Stimulated activated CD4-positive, alpha-beta T cell treated with anti-CD3 and anti-CD28 coated beads, Interleukin-1b, Interleukin-23, amount 100 ng/mL, for 1 hour (primary cell): ENCODE measurements around the gene DEPP1.

ENCODE experiments used
- DNase-seq, 2 donors: peaks; one replicate each; pipeline ENCODE4 v3.0.0-alpha.2; 2020; ENCODE audit warnings: low read depth in 2 of 2

The DEPP1 gene

DNA sequence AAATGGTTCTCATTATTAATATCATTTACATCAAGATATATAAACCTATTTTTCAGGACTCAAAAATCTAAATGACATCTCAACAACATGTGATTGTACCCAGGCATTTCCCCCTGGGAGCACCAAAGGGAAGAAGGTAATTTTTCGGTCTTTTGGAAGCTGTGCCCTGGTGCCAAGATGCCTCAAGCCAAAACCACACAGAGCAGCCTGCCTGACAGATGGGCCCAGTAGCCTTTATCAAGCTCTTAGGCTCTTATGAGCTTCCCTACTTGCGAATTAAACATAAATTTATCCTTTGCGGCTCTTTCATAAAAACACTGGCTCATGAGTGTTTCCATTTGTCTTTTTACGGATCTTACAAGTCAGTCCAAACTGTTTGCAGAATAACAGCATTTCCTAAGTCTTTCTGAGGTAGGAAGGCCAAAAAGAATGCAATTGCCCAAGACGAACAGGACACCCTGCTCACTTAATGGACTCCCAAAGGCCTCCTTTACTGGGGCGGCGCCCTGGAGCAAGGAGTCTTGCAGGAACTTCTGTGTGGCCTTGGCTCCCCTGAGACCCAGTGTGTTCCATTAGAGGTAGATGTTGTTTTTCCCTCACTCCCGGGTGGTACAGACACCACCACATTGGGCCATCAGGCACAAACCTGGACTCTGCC is 23.1 kb downstream of the DEPP1 start:
- no peak for DNase-seq

GRCh38 chr10:44954962-44955361 is 23.6 kb downstream of the DEPP1 start:
- DNase-seq, result no peak

- no peak for DNase-seq
Measured at GRCh38 chr10:44954042-44954441, 24.6 kb downstream of the DEPP1 start.

- no peak for DNase-seq
Measured at GRCh38 chr10:44952779-44953231, 25.8 kb downstream of the DEPP1 start.

DNA sequence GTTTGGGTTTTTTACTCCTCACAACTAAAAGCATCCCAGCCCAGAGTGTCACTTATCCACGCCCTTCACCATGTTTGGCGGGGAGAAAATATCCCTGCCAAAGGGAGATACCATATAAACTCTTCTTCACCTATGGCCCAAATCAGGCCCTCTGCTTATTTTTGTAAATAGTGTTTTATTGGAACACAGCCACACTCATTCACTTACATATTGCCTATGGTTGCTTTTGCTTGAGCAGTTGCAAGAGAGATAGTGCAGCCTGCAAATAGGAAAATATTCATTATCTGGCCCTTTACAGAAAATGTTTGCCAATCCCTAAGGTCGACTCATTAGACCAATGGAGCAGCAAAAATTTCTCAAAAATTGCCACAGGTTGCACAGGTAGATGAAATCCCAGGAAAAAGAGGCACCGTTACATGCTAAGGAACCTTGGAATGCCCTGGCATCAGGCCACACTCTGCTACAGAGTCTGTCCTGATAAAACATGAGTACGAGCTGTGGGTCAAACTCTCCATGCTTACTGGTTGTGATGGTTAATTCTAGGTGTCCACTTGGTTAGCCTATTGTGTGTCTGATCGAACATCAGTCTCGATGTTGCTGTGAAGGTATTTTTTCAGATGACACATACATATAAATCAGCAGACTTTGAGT is 26.9 kb downstream of the DEPP1 start:
- DNase-seq, result no peak

DNA sequence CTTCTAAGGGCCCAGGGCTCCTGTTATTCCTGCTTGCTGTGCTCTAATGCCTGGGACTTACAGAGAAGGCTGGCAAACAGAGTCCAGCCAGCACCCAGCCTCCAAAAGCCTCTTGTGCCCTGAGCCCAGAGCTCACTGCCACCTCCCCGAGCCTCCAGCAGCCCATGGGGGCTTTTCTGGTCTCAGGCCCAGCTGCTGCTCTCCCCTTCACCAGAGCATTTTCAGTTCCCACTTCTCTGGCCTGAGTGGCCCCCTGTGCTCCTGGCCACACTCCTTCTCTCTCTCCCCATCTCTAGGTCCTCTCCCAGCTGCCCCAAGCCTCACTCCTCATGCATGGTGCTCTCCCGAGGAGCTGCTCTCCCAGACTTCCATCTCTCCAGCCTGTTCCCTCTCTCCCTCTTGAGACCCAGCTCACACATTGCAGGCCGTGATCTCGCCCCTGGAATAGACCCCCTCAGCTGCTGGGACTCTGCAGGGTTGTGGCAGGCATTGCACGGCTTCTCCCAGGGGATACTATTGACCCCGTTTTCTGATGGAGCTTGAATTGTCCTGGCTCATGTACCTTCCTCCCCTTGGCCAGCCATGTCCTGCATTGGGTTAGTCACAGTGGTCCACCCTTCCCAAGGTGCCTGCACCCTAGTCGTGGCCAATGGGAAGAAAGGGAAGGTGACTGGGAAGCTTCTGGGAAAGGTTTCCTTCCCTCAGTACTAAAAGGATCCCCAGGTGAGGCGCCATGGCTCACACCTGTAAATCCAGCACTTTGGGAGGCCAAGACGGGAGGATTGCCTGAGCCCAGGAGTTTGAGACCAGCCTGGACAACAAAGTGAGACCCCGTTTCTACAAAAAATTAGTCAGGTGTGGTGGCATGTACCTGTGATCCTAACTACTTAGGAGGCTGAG is 28.0 kb downstream of the DEPP1 start:
- DNase-seq, result no peak

DNA sequence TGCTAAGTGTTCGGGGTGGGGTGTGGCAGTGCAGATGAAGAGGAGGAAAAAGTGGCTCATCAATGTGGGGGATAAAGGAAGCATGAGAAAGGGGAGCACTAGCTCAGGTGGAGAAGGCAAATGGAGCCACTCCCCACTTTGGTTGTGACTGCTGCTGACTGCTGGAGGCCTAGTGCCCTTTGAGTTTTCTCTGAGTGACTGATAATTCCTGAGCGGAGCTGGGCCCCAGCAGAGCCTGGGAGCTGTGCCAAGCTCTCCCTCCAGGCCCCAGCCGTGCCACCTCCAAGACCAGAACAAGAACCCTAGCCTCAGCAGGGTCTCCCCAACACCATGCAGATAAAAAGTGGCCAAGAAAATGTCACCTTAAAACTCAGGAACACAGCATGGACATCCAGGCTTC is 28.7 kb downstream of the DEPP1 start:
- no peak for DNase-seq

DNA sequence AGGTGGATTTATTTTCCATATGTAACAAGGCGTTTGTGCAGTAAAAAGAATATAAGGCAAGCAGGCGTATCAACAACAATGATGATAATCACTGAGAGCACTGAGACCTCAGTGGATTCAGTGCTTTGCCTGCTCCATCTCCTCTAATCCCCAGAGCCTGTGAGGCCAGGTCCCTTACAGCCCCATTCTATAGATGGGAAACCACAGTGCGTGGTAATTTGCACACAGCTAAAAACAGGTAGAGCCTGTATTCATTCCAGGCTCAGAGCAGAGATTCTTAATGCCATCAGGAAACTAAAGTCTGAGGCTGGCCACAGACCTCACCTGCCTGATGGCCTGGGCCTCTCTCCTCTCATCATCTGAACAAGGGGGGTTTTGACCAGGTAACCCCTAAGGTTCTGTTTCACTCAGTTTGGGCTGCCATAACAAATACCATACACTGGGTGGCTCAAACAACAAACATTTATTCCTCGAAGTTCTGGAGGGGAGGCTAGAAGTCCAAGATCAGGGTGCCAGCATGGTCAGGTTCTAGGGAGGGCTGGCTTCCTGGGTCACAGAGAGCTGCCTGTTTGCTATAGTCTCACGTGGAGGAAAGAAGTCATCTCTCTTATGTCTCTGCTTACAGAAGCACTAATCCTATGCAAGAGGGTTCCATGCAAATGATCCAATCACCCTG is 29.3 kb downstream of the DEPP1 start:
- DNase-seq, result no peak

GRCh38 chr10:44948642-44949041 is 30.0 kb downstream of the DEPP1 start:
- DNase-seq, result no peak

DNA sequence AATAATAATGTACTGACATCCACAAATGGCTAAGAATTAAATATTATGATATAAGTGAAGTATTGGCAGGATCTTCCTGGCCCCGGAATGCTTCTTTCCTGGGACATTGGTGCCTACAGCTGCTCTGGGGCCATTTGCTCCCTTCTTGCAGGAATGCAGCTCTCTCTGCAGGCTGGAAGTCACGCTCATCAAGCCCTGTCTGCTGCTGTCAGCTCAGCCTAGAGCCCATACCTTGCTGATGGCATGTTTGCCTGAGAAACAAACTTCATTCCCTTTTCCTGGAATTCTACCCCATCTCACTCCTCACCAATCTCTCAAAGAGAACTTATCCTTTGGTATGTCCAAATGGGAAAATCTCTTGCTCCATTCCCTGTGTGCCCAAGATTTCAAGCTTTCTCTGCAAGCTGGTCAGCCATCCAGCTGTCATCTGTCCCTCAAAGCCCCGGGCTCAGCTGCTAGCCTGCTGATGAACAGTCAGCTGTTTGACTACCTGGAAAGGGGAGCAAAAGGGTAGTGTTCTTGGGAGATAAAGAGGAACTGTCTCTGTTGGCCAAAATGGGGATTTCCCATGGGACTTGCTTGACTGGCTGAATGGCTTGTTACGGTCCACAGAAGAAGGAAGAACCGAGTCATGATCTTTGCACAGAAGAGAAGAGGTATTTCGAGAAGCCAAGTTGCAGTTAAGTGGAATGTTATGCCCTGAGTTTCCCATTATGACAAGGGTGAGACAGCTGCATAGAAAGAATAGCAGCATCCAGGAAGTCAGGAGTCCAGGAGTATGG is 31.0 kb downstream of the DEPP1 start:
- DNase-seq, result no peak

GRCh38 chr10:44946205-44946604 is 32.4 kb downstream of the DEPP1 start:
- no peak for DNase-seq

- DNase-seq, result no peak
Measured at GRCh38 chr10:44944354-44944753, 34.3 kb downstream of the DEPP1 start.

GRCh38 chr10:44939691-44940401 is 38.8 kb downstream of the DEPP1 start:
- no peak for DNase-seq

DNA sequence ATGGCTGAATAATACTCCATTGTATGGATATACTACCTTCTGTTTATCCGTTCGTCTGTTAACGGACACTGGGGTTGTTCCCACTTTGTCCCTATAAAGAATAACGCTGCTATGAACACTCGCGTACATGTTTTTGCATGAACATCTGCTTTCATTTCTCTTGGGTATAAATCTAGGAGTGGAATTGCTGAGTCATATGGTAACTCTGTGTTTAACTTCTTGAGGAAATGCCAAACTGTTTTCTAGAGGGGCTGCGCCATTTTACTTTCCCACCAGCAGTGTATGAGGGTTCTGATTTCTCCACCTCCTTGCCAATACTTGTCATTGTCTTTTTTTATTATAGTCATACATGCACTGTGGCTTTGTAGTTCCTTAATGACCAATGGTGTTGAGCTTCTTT is 39.7 kb downstream of the DEPP1 start:
- DNase-seq, result no peak

DNA sequence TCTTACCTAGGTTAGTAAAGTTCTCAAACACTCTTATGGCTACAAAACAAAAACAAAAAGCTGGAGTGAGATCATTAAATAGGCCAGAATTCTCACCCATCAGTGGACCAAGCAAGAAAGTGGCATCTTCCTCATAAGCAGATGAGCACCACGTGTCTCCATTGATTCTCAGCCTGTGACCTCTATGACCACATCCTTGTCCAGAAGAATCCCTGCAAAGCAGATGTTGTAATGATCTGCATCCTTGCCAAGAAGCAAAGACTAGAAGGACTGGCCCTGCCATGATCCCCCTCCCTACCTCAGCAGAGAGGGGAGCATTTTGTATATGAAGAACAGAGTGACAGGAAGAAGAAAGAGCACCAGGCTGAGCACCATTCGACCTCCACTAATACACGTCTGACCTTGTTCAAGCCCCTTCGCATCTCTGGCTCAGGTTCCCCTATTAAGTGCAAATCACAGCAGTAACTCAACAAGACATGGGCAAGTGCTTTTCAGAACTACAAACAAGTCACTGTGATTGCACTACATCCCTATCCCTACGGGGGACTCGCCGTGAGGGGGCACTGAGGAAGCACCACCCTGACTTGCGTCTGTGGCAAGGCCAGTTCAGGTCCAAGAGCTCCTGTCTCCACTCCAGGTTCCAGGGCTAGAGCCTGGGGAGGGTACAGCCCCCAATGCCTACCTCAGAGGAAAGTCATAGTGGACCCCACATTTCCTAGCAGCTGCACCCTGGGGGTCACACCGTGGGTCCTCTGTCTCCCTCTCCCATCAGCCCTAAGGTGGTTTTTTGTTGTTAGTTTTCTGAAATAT is 41.2 kb downstream of the DEPP1 start:
- DNase-seq, result no peak

- no peak for DNase-seq
Measured at GRCh38 chr10:44936314-44936975, 42.2 kb downstream of the DEPP1 start.

- DNase-seq, result no peak
Measured at GRCh38 chr10:44935966-44936295, 42.7 kb downstream of the DEPP1 start.

DNA sequence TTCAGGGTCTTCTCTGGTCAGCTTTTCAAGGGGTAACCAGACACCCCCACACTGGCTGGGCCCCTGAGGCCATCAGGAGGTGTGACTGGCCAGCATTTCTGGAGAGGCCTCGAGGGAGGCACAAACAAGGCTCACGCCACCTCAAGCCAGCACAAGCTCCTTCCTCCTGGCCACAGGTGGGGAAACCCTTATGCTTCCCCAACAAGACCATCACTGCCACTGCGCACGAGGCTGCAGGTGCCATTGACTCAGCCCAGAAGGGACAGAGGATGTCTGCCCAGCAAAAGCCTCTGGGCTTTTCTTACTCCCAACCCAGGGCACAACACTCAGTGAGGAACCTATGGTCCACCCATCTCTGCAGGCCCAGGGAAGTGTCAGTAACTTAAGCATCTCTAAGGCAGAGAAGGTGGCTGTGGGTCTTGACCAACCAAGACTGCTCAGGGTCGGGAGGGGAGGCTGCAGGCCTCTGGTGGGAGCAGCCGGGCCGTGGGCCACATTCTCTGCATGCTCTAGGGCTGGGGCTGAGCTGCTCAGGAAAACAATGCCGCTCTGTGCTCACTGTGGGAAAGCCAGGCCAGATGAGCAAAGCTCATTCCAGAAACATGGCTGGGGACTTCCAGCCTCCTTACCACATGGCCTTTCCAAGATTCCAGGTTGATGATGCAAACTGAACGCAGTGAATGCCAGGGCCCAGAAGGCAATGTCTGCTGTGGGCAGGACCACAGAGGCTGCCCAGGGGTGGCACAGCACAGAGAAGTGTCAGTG is 43.2 kb downstream of the DEPP1 start:
- no peak for DNase-seq
